Measurements from ENCODE around the gene SYNGAP1. TPM values are rescaled to one million over a fixed set of nuclear protein-coding genes. Genes with fewer than 3 reads are reported as not detected.

Gene SYNGAP1
- total and polyA plus RNA-seq, 2 of the 4 experiments (the other 2 are of a cell fraction): 1.4 to 17.0 TPM

- in situ Hi-C loops (cut with MboI; ENCODE audit: low sequenced_read_pairs): no loop called here
- no peak overlapping the region for H2BK5ac ChIP-seq (ENCODE audit: low read depth, low read length, poor library complexity, severe bottlenecking)
- H3K18ac ChIP-seq (ENCODE audit: low read depth, low read length): no peak overlapping the region
- H3K36me3 ChIP-seq (ENCODE audit: control insufficient read depth, insufficient read depth, low read length): no peaks in the 10 kb centered on the region
- no peak overlapping the region for H3K23ac ChIP-seq (ENCODE audit: low read depth, low read length)
- no peak overlapping the region for H3K9ac ChIP-seq (ENCODE audit: low read depth, low read length)
- H3K4me1 ChIP-seq (ENCODE audit: control insufficient read depth, insufficient read depth, low read length): no peaks in the 10 kb centered on the region
- H3K9me3 ChIP-seq (ENCODE audit: control insufficient read depth, insufficient read depth, low read length): no peaks in the 10 kb centered on the region
- no peak for DNase-seq
- H3K4me3 ChIP-seq (ENCODE audit: insufficient read depth, low read depth, low read length): no peak overlapping the region
- no peak overlapping the region for H4K5ac ChIP-seq (ENCODE audit: low read depth, low read length)
- no peak overlapping the region for H2BK15ac ChIP-seq (ENCODE audit: low read depth, low read length)
- no peak overlapping the region for H2AK9ac ChIP-seq (replicated peaks; ENCODE audit: low read depth, low read length, poor library complexity)
- TF ChIP-seq CHD1 (IDR thresholded peaks at IDR 0.05; ENCODE audit: low read depth, low read length) (no peak), POLR2A (IDR thresholded peaks at IDR 0.05; ENCODE audit: low read depth, low read length) (no peak), RCOR1 (IDR thresholded peaks at IDR 0.05; ENCODE audit: insufficient replicate concordance, low read length) (no peak), FOS (IDR thresholded peaks at IDR 0.05; ENCODE audit: low read depth, low read length) (no peak), CEBPB (IDR thresholded peaks at IDR 0.05; ENCODE audit: low read depth, low read length) (no peak), BHLHE40 (IDR thresholded peaks at IDR 0.05; ENCODE audit: low read depth, low read length) (no peak), ELK1 (IDR thresholded peaks at IDR 0.05; ENCODE audit: borderline replicate concordance, low read depth, low read length) (no peak), NFE2L2 (IDR thresholded peaks at IDR 0.05; ENCODE audit: low read depth, low read length) (no peak), USF2 (IDR thresholded peaks at IDR 0.05; ENCODE audit: low read depth, low read length) (no peak), MXI1 (IDR thresholded peaks at IDR 0.05; ENCODE audit: borderline replicate concordance, low read depth, low read length) (no peak), RFX5 (IDR thresholded peaks at IDR 0.05; ENCODE audit: low read depth, low read length) (no peak), SMC3 (IDR thresholded peaks at IDR 0.05; ENCODE audit: low read depth, low read length) (no peak), MAZ (IDR thresholded peaks at IDR 0.05; ENCODE audit: borderline replicate concordance, low read depth, low read length) (no peak)
- no peak overlapping the region for H4K8ac ChIP-seq (ENCODE audit: low read depth in 2 of 2, low read length in 2 of 2)
- H3K27ac ChIP-seq (ENCODE audit: insufficient read depth, low read length): no peak overlapping the region
- no peak for ATAC-seq (ENCODE audit: low read depth)
- no peak overlapping the region for H3K14ac ChIP-seq (replicated peaks; ENCODE audit: low read depth, low read length)
- peaks cover 14% of the 10 kb centered on the region for H3K27me3 ChIP-seq (ENCODE audit: control insufficient read depth, insufficient read depth, low read length)
- H3K9me1 ChIP-seq (ENCODE audit: insufficient read depth, low read length): no peaks in the 10 kb centered on the region
- H2AK5ac ChIP-seq (ENCODE audit: low read depth, low read length): no peak overlapping the region
- H2BK120ac ChIP-seq (ENCODE audit: low read depth, low read length): no peak overlapping the region
- H4K91ac ChIP-seq (ENCODE audit: insufficient read depth, low read depth, low read length): no peak overlapping the region
- ChIA-PET POLR2A (ENCODE audit: unreplicated experiment) (no interaction called here), CTCF (interaction anchor here (1.0 kb wide), 1 partner anchor 10 kb away, joined by 3 read pairs; no protein-coding TSS in a partner anchor)
- BruUV-seq (replicated peaks): no TSS peak
- dilution Hi-C loops (cut with HindIII; ENCODE audit: low sequenced_read_pairs, unreplicated experiment): no loop called here
- H3K4ac ChIP-seq (ENCODE audit: low read depth, low read length): no peak overlapping the region
- no peaks in the 10 kb centered on the region for H3K79me1 ChIP-seq (ENCODE audit: low read depth in 1 of 2, low read length in 2 of 2)
- WGBS, 2 experiments (ENCODE audit: extremely low coverage in 2 of 2, insufficient read length in 1 of 2): no CpG with 5 or more reads among the region's 3 CpGs
- H2BK20ac ChIP-seq (ENCODE audit: low read depth, low read length): no peak overlapping the region
- H3K4me2 ChIP-seq (ENCODE audit: low read depth, low read length): no peak overlapping the region
- no peak overlapping the region for H2AFZ ChIP-seq (replicated peaks; ENCODE audit: low read length, poor library complexity)
- intact Hi-C loops (cut with micrococcal nuclease): no loop called here
- H4K20me1 ChIP-seq (ENCODE audit: insufficient read depth, low read length): no peaks in the 10 kb centered on the region
- H3K56ac ChIP-seq (ENCODE audit: extremely low read depth, insufficient read depth, low read length): no peak overlapping the region
Observed at GRCh38 chr6:33469661-33470060, 49.8 kb downstream of the SYNGAP1 start.
